Sciatic nerve (tissue), 2 donors: ENCODE data around the gene CFDP1. TPM values are rescaled to one million over a fixed set of nuclear protein-coding genes. Genes with fewer than 3 reads are reported as not detected.

Source experiments
- ATAC-seq: fragments of 200-7000 bp; cut with Tn5 transposase; one replicate; pipeline ENCODE4 v1.9.1; 2020; ENCODE audit warnings: mild to moderate bottlenecking, moderate library complexity
- DNase-seq: peaks from one replicate; pipeline ENCODE4 v3.0.0-alpha.2; 2020; ENCODE audit warnings: low spot score
- intact Hi-C: fragments of 100-400 bp; cut with DNase I; formaldehyde crosslinking; loops from one replicate; pipeline ENCODE4 v1.14.2; 2022
- total RNA-seq: library from RNA; stranded (reverse); fragmentation: NEBNext Ultra II Directional; extraction: Animal tissue kit (Norgen Biotek cat#: 25700); gene quantifications from one replicate; pipeline ENCODE4 v1.2.1, GENCODE V29; 2021
- donor health status: DM: no; HTN: no; CAD: no.
- donor health status: DM: no; HTN: no; CAD: no.

The CFDP1 gene
- total RNA-seq, 1 donor from 2014 or later, result 73.7 TPM

DNA sequence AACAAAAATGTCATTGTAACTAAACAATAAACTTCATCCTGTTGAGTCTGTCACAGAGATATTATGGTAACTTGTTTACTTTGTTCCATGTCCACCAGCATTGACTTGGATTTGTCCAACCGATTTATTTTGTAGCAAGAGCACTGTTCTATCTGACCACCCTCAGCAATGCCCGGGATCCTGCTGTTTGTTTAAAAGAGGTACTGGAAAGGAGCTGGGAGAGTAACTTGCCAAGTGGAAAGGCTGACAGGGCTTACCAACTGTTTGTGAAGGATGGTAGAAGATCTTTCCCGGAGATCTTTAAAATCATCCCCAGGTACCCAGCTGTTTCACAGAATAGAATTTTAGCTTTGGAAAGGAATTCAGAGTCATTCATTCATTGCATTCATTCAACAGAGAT, 122.8 kb downstream of the CFDP1 start:
- ATAC-seq (no peak), DNase-seq (no peak)
- intact Hi-C loops, result no loop called here

DNA sequence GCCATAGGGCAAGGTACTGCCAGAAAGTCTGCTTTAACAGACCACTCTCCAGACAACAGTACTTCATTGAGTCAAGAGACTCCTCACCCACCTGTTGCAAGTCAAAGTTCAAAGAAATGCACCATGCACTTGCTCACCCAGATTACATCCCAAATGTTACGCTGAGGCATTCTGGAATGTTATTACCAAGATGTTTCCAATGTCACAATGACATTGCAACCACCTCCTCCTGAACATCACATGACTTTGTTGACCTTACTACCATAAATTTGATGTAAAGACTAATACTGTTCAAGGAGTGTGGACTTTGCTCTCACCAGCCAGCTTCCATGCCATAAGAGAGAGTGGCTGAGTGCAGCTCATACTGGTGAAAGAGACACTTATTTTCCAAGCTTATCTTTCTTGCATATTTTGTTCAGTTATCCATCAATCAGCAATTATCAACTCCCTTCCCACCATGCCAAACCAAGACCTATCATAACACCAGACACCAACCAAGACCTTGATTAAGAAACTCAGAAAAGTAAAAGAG, 123.3 kb downstream of the CFDP1 start:
- intact Hi-C loops, result no loop called here

DNA sequence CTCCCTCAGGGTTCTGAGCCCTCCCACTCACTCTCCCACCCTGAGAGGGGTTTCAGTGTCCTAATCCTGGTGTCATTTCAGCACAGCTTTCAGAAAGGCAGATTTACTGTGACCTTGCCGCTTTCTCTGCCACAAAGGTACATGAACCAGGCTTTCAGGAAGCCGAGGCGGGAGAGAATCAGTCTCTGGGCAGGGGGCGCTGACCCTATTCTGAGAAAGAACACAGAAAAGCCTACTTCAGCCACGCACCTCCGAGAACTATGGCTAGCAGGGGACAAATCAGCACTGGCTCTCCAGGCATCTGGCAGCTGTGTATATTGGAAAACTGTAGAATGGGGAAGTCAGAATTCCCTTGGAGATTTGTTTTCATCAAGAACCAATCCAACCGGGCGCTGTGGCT, 124.1 kb downstream of the CFDP1 start:
- DNase-seq (no peak), ATAC-seq (no peak)
- intact Hi-C loops, result no loop called here

More for the DNA sequence above, 123.3 kb downstream of the CFDP1 start:
- no peak for ATAC-seq
- no peak for DNase-seq

DNA sequence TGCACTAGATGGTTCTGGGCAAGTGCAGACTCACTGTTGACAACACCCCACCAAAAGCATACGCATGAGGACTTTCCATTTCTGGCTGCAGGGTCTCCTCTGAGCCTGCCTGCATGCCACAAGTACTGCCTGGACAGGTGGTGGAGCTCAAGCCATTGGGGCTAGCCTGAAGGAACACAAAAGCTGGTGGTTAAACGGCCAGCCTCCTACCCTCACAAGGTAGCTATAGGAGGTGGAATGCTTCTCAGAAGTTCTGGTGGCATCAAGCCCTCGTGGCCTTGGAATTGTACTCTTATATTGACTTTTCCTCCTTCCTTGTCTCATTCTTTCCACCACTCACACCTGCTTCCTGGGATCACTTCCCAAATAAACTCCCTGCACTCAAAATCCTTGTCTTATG, 125.3 kb downstream of the CFDP1 start:
- ATAC-seq, result no peak
- intact Hi-C loops, result no loop called here
- DNase-seq, result no peak

DNA sequence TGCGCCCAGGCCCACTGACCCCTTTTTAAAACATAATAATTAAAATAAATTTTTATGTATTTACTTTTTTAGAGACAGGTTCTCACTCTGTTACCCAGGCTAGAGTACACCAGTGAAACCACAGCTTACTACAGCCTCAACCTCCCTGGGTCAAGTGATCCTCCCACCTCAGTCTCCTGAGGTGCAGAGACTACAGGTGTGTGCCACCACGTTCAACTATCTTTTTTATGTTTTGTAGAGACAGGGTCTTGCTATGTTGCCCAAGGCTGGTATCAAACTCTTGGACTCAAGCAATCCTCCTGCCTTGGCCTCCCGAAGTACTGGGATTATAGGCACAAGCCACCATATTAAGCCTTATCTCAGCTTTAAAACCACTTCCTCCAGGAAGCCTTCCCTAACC, 125.8 kb downstream of the CFDP1 start:
- no peak for DNase-seq
- ATAC-seq, result no peak
- intact Hi-C loops, result no loop called here

- DNase-seq (no peak), ATAC-seq (no peak)
- intact Hi-C loops, result no loop called here
These were observed 127.1 kb downstream of the CFDP1 start for GRCh38 chr16:75306099-75306762.

DNA sequence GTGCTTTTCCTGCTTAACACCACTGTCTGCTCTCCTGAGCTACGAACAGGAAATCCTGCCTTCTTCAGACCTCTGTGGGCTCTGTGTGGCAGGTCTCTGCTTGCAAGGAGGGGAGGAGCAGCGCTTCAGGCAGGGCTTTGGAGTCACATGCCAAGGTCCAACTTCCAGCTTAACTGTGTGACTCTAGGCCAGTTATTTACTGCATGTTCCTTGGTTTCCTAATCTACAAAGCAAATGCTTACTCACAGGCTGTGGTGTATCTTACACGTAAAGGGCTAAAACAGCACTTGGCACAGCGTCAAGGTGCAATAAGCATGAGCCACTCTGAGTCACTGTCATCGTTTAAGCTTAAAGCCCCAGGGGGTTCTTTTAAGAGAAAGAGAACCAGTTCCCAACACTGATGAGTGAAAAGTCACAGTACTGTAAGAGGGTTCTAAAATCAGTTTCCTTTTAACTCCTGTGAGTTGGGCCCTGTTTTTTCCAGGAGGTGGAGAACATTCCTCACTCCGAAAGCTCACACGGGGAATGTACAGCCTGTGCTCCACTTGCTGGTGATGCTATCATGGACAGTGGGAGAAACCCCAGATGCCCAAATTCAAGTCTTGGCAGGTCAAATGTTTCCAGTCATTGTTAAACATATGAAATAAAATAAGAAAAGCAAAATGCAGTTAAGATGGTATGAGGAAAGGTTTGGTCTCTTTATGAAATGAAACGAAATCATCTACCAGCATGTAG, 127.8 kb downstream of the CFDP1 start:
- ATAC-seq (peak; percentile 83), DNase-seq (peak; percentile 64)
- intact Hi-C loops, result no loop called here

DNA sequence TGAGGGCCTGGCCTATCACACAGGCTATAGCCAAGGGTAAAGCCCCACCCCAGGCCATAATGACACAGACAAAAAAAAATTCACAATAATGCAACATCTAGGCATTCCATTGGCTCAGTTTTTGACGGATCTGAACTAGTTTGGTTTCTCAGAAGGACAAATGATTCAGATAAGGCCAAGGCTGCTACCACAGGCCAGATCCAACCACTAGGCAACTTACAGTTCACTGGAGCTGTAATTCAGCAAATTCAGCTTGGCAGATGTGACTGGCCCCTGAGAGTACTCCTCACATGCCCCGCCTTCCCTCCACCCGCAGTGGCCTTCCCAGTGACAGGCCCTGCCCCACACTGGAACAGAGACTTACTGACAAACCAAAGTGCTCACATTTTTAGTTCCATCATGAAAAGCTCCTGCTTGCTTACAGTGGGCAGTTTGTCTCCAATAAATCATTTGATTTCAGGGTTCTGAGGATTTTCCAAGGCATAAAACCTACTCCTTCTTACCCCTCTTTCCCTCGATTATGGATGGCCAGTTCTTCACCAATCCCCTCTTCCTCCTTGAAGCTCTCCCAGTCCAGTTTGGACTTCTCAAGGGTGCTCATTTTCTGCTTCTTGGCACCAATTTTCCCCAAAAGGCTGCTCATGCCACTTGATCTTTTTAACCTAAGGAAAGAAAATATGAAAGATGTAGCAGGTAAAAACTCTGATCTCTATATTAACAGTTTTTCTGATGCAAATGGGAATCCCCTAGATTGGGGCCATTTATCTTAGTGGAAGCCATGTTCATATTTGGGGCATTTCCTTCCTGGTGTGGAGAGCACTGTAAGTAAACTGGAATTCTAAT, 128.6 kb downstream of the CFDP1 start:
- DNase-seq (no peak), ATAC-seq (peak; percentile 72)
- intact Hi-C loops, result no loop called here

DNA sequence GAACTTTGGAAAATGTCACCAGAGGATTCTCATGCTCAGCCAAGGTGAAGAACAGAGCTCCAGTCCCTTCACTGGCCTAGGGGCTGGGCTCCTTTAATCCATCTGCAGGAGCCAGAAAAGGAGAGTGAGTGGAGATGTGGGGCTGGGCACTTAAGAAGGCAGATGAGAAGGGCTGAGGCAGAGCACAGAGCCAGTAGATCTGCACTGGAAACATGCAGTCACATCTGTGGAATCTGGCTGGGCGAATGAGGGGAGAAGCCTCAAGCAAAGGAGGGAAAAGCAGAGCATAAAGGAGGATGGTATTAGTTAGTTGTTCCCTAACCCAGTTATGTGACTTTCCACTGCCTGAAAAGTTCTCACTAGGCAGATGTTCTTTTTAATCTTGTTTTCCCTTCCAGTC, 131.5 kb downstream of the CFDP1 start:
- DNase-seq (no peak), ATAC-seq (no peak)
- intact Hi-C loops, result no loop called here

- DNase-seq (peak; percentile 34), ATAC-seq (no peak)
- intact Hi-C loops, result no loop called here
These were observed 135.0 kb downstream of the CFDP1 start for GRCh38 chr16:75298267-75298666.

- intact Hi-C loops, result no loop called here
These were observed 136.7 kb downstream of the CFDP1 start for GRCh38 chr16:75296606-75297005.

DNA sequence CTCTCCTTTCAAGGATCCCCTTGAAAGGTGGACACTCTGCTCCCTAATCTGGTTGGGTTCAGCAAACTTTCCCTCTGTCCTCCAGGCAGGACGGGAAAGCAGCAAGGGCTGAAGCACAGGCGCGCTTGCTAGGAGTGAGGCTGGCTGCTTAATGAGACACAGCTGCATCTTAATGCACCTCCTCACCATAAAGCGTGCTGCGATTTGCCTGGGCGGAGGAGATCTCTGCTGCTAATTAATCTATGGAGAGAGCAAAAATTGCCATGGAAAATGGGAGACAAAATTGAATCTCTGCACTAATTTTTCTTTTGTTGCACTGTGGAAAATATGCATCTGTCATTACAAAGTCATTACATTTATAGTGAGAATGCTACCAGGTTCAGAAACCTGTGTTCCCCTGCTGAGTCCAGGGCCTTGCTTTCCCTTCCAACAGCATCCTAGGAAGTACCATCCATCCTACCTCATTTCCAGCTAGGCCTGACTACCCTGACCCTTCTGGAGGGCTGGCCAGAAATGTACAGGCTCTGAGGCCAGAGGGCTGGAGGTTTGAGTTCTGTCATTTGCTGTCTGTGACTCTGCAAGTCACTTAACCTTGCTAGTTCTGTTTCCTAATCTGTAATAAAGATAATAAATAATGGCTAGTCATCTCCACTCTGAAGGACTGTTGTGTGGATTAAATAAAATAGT, 138.4 kb downstream of the CFDP1 start:
- ATAC-seq (no peak), DNase-seq (no peak)
- intact Hi-C loops, result no loop called here

More at GRCh38 chr16:75296606-75297005, 136.7 kb downstream of the CFDP1 start:
- peak; percentile 52 for ATAC-seq
- no peak for DNase-seq

- DNase-seq, result no peak
- intact Hi-C loops, result no loop called here
- ATAC-seq, result no peak
These were observed 139.5 kb downstream of the CFDP1 start for GRCh38 chr16:75293772-75294171.

- intact Hi-C loops, result no loop called here
- no peak for ATAC-seq
These were observed 140.1 kb downstream of the CFDP1 start for GRCh38 chr16:75293173-75293572.

DNA sequence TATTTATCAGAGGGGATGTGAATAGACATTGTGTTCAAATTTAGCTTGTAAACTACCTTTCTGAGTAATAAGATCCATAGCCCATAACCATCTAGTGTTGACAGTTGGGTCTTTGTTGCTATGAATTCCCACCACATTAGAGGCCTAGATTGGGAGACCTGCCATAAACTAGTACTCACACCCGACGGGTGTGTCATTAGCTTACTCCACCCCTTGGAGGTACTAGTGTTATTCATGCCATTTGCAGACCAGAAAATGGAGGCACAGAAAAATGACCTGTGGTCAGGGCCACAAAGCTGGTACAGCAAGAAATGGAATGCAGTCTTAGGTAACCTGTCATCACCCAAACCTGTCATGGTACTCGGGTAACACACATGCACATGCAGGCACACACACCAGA, 140.6 kb downstream of the CFDP1 start:
- intact Hi-C loops, result no loop called here
- ATAC-seq (no peak), DNase-seq (no peak)

More at GRCh38 chr16:75293173-75293572, 140.1 kb downstream of the CFDP1 start:
- no peak for DNase-seq

- no peak for ATAC-seq
- intact Hi-C loops, result no loop called here
- no peak for DNase-seq
These were observed 144.1 kb downstream of the CFDP1 start for GRCh38 chr16:75289189-75289588.

GRCh38 chr16:75288596-75289120, 144.6 kb downstream of the CFDP1 start:
- intact Hi-C loops, result no loop called here
- peak; percentile 34 for ATAC-seq
- DNase-seq, result no peak

DNA sequence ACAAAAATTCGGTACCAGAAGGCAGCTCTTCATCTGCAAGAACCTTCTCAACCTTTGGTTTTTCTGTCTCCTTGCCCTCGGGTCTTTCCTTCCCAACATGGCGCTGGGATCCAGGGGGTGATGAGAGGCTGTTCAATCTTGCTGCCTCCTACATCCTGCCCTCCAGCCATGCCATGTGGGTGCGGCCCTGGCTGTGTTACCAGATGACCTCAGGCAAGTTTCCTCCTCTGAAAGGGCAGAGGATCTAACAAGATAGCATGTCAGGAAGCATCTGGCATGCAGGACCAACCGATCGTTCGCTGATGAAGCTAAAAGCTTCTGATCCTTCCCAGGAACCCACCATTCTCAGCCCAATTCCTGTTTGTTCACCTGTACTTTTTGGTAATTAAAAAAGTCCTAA, 145.1 kb downstream of the CFDP1 start:
- DNase-seq (no peak), ATAC-seq (no peak)
- intact Hi-C loops, result no loop called here

GRCh38 chr16:75287708-75288107, 145.6 kb downstream of the CFDP1 start:
- peak; percentile 24 for ATAC-seq
- intact Hi-C loops, result no loop called here

More at GRCh38 chr16:75287708-75288107, 145.6 kb downstream of the CFDP1 start:
- no peak for DNase-seq
